Hepatocyte (in vitro differentiated cells): ENCODE results near the gene MR1. TPM values are rescaled to one million over a fixed set of nuclear protein-coding genes. Genes with fewer than 3 reads are reported as not detected.
"Not testable (repeated sequence)": the region's sequence is repeated elsewhere in the genome, so short reads cannot be mapped to it uniquely, and the experiment has no call there.

Experiments used
- DNase-seq: peaks from one replicate; pipeline ENCODE4 v3.0.0-alpha.2; 2016; ENCODE audit warnings: low spot score
- H2AFZ ChIP-seq: fragments of 200-600 bp; sonication (generic); 2 replicates; pipeline ENCODE4 v1.6.0; 2016; ENCODE audit warnings: antibody characterized with exemption, mild to moderate bottlenecking
- H3K27ac ChIP-seq: fragments of 200-600 bp; sonication (generic); 2 replicates; pipeline ENCODE4 v1.5.1; 2016; ENCODE audit warnings: mild to moderate bottlenecking
- H3K27me3 ChIP-seq: fragments of 200-600 bp; sonication (generic); 2 replicates; pipeline ENCODE4 v1.6.1; 2016
- H3K36me3 ChIP-seq: fragments of 200-600 bp; sonication (generic); replicated peaks from 2 replicates; pipeline ENCODE4 v1.5.1; 2016; ENCODE audit warnings: low read depth; ENCODE audit not compliant: insufficient read depth
- H3K4me1 ChIP-seq: fragments of 200-600 bp; sonication (generic); 2 replicates; pipeline ENCODE4 v1.5.1; 2016; ENCODE audit warnings: mild to moderate bottlenecking, moderate library complexity; ENCODE audit not compliant: insufficient read depth
- H3K4me2 ChIP-seq: fragments of 200-600 bp; sonication (generic); 2 replicates; pipeline ENCODE4 v1.6.0; 2016
- H3K4me3 ChIP-seq: fragments of 200-600 bp; sonication (generic); 2 replicates; pipeline ENCODE4 v1.5.1; 2016; ENCODE audit warnings: mild to moderate bottlenecking
- H3K79me2 ChIP-seq: fragments of 200-600 bp; sonication (generic); 2 replicates; pipeline ENCODE4 v1.6.0; 2017; ENCODE audit warnings: mild to moderate bottlenecking
- H3K9me2 ChIP-seq: fragments of 200-600 bp; sonication (generic); replicated peaks from 2 replicates; pipeline ENCODE4 v1.6.0; 2017; ENCODE audit warnings: mild to moderate bottlenecking; ENCODE audit not compliant: insufficient read depth
- H3K9me3 ChIP-seq: fragments of 200-600 bp; sonication (generic); 2 replicates; pipeline ENCODE4 v1.5.1; 2016; ENCODE audit warnings: low read depth, mild to moderate bottlenecking
- H4K20me1 ChIP-seq: fragments of 200-600 bp; sonication (generic); 2 replicates; pipeline ENCODE4 v1.6.0; 2016; ENCODE audit warnings: mild to moderate bottlenecking; ENCODE audit not compliant: insufficient read depth, poor library complexity, severe bottlenecking
- CTCF ChIP-seq: fragments of 200-600 bp; sonication (generic); IDR thresholded peaks from 2 replicates; pipeline ENCODE4 v1.5.1; 2016; ENCODE audit warnings: antibody characterized with exemption, mild to moderate bottlenecking; ENCODE audit not compliant: poor library complexity
- EZH2 ChIP-seq: fragments of 200-600 bp; sonication (generic); IDR thresholded peaks from 2 replicates; pipeline ENCODE4 v1.6.1; 2016; ENCODE audit warnings: antibody characterized with exemption, mild to moderate bottlenecking, borderline replicate concordance
- EZH2phosphoT487 ChIP-seq: fragments of 200-600 bp; sonication (generic); IDR thresholded peaks from one replicate; pipeline ENCODE4 v1.6.1; 2018; ENCODE audit warnings: antibody characterized with exemption, mild to moderate bottlenecking, low read depth, moderate library complexity; ENCODE audit not compliant: unreplicated experiment, severe bottlenecking
- WGBS: methylation state at CpG from one replicate; pipeline ENCODE4 v1.1.6; 2016; ENCODE audit warnings: low lambda C conversion rate; ENCODE audit errors: missing lambda C conversion rate; 5-methylcytosine and 5-hydroxymethylcytosine counted together
- polyA plus RNA-seq: library from polyadenylated mRNA; unstranded; fragments of >200 nt; fragmentation: Nextera tagmentation; extraction: Ambion mirVana; gene quantifications from 2 replicates; pipeline ENCODE4 v1.2.1, GENCODE V29; 2016
- total RNA-seq: library from RNA; depleted of rRNA; stranded (reverse); fragments of >200 nt; gene quantifications from 2 replicates; pipeline ENCODE4 v1.2.3, GENCODE V29; 2014

MR1 gene
- total and polyA plus RNA-seq, 2 experiments from 2014 or later, result 8.9 to 10.6 TPM

DNA sequence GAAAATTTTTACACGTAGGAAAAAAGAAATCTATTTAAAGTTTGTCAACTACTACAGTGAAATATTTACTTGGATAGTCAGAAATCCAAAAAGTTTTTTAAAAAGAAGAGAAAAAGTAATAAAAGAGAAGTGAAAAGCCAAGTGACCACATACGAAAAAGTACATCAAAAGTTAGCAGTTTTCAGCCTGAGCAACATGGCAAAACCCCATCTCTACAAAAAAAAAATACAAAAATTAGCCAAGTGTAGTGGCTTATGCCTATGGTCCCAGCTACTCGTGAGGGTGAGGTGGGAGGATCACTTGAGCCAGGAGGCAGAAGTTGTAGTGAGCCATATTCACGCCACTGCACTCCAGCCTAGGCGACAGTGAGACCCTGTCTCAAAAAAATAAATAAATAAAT is 5.2 kb upstream of the MR1 start:
- no peaks in the 10 kb centered on the region for H4K20me1 ChIP-seq
- H3K36me3 ChIP-seq, result no peaks in the 10 kb centered on the region
- DNase-seq, result no peak
- no peak overlapping the region for H2AFZ ChIP-seq
- no peak overlapping the region for H3K4me2 ChIP-seq
- no peaks in the 10 kb centered on the region for H3K27me3 ChIP-seq
- no peak overlapping the region for H3K27ac ChIP-seq
- H3K79me2 ChIP-seq, result no peaks in the 10 kb centered on the region
- H3K9me3 ChIP-seq, result no peaks in the 10 kb centered on the region
- no peaks in the 10 kb centered on the region for H3K9me2 ChIP-seq
- H3K4me3 ChIP-seq, result no peak overlapping the region
- 81% methylated on average over 5 of the region's 5 CpGs for WGBS
- TF ChIP-seq EZH2phosphoT487 (no peak), CTCF (no peak), EZH2 (no peak)
- no peaks in the 10 kb centered on the region for H3K4me1 ChIP-seq

DNA sequence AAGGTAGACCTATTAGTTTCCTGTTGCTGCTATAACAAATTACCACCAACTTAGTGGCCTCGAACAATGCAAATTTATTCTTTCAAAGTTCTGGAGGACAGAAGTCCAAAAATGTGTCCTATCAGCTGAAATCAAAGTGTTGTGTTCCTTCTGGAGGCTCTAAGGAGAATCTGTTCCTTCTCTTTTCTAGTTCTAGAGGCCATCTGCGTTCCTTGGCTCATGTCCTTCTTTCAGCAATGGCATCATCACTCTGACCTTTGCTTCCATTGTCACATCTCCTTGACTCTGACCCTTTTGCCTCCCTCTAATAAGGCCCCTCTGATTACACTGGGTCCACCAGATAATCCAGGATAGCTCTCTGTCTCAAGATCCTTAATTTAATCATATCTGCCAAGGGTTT is 1.2 kb upstream of the MR1 start:
- no peak for DNase-seq
- H3K9me2 ChIP-seq, result no peaks in the 10 kb centered on the region
- no peak overlapping the region for H3K4me3 ChIP-seq
- H3K27me3 ChIP-seq, result no peaks in the 10 kb centered on the region
- no peak for TF ChIP-seq EZH2phosphoT487
- peak overlapping the region; percentile 80 for H3K27ac ChIP-seq
- 85% methylated on average over 2 of the region's 2 CpGs for WGBS
- H3K36me3 ChIP-seq, result no peaks in the 10 kb centered on the region
- H3K4me1 ChIP-seq, result no peaks in the 10 kb centered on the region
- no peaks in the 10 kb centered on the region for H3K79me2 ChIP-seq
- H4K20me1 ChIP-seq, result no peaks in the 10 kb centered on the region
- H3K4me2 ChIP-seq, result no peak overlapping the region
- H2AFZ ChIP-seq, result no peak overlapping the region
- no peaks in the 10 kb centered on the region for H3K9me3 ChIP-seq

DNA sequence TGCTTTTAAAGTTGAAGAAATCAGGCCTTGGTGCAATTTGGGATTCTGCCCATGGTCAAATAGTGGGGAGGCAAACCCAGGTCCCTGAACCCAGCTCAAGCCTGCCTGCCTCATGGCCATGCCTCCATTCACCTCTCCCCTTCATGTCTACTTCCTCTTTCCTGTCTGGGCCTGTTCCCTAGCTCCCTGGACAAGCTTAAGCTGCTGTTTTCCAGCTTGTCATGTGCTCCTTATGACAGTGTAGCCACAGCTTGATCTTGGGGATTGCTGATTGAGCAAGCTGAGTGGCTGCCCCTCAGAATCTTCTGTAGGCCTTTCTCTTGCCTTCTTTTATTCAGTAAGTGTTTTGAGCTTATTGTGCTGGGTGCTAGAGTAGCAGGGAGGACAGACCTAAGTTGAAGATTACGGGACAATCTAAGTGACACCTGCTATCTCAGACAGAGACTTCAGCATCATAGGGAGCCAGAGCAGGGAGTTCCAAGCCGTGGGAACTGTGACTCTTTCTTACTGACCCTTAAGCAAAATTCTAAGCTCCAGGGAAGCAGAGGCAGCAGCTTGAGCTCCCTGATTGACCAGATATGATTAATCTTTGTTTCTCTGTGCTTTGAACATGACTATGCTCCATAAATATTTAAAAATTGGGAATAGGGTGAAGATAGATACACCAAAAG is 520 bp upstream of the MR1 start:
- Histone ChIP-seq H4K20me1 (no peaks in the 10 kb centered on the region), H3K9me3 (no peaks in the 10 kb centered on the region), H3K4me2 (peak overlapping the region; percentile 67), H2AFZ (peak overlapping the region; percentile 49), H3K27ac (peak overlapping the region; percentile 80), H3K36me3 (no peaks in the 10 kb centered on the region), H3K4me3 (no peak overlapping the region), H3K4me1 (no peaks in the 10 kb centered on the region), H3K79me2 (no peaks in the 10 kb centered on the region), H3K27me3 (no peaks in the 10 kb centered on the region), H3K9me2 (no peaks in the 10 kb centered on the region)
- DNase-seq, result peak; percentile 31
- no peak for TF ChIP-seq EZH2
- no peak for TF ChIP-seq CTCF
- TF ChIP-seq EZH2phosphoT487, result no peak
- WGBS, result 56% methylated on average over 2 of the region's 2 CpGs

GRCh38 chr1:181035210-181035609 is 1.4 kb downstream of the MR1 start:
- H3K4me3 ChIP-seq, DNase-seq, H3K9me3 ChIP-seq, H3K9me2 ChIP-seq, H3K79me2 ChIP-seq, H3K27ac ChIP-seq, H4K20me1 ChIP-seq, H3K36me3 ChIP-seq, H3K4me2 ChIP-seq, H3K27me3 ChIP-seq, H3K4me1 ChIP-seq, H2AFZ ChIP-seq: not testable (repeated sequence)
- WGBS, result 93% methylated on average over 4 of the region's 4 CpGs
